Activated naive CD4-positive, alpha-beta T cell (primary cell): ENCODE data around the gene CISD1.
A peak's percentile ranks its signal among the peaks of the same experiment; 100 is the strongest.

Experiments
- DNase-seq, 4 experiments: peaks; one replicate each; lab custom pipeline; 2025; lab: John Stamatoyannopoulos, UW

Gene CISD1

DNA sequence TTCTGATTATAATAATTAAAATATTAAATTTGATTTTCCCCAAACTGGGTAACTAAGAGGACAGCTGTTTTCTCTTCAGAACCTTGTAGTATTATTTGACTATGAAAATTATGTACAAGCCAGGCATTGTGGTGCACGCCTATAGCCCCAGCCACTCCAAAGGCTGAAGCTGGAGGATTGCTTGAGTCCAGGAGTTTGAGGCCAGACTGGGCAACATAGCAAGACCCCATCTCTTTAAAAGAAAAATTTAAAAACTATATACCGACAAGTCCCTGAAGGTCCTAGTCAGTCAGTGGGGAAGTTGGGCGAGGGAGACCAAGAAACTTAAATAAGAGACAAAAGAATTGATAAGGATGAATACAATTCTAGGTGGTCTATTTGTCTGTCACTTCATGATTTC is 38.7 kb downstream of the CISD1 start:
- no peak for DNase-seq

DNA sequence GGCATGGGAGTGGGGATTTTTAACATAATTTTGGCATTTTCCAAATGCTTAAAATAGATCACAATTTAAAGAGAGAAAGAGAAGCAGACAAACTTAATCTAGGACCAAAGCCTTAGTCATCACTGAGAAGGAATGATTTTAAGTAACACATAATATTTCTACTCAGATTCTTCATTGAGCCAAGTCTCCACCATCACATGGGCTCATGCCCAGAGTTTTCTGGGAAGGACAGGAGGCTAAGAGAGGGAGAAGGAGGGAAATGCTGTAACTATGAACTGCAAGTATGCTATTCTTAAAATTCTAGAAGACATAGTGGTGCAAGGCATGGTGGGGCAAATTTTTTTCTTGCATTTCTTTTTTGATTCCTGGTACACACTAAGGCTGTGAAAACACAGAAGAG is 42.1 kb downstream of the CISD1 start:
- no peak for DNase-seq

DNA sequence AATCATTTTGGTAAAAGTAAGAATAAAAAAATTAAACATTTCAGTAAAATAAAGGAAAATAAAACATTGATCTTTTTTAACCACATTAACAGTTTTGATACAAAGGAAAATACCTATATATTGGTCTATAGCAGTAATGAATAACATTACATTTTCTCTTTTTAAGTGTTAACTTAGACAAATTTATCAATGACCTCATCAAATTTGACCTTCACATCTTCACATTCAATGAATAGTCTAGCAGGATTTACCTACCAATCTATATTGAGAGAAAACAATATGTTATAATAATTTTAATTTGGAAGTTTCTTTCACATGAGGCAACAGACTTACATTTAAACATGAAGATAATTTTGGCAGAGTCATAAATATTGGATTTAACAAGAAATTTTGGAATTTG is 47.9 kb downstream of the CISD1 start:
- no peak for DNase-seq

DNA sequence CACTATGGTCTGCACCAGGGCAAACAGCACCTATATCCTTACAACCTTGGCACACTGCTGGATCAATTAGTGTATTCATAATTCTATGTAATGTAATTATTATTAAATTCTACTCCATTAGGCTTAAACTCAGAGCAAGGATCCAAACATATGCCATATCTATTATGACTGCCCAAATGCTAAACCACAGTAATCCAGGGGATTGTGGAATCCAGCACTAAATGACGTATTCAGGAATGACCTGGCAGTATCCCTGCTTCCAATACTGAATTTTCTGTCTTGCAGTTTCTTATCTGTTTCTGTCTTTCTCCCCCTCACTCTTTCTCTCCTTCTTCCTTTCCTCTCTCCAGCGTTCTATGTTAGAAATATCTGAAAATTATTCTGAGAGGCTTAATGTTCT is 49.4 kb downstream of the CISD1 start:
- DNase-seq, result no peak

DNA sequence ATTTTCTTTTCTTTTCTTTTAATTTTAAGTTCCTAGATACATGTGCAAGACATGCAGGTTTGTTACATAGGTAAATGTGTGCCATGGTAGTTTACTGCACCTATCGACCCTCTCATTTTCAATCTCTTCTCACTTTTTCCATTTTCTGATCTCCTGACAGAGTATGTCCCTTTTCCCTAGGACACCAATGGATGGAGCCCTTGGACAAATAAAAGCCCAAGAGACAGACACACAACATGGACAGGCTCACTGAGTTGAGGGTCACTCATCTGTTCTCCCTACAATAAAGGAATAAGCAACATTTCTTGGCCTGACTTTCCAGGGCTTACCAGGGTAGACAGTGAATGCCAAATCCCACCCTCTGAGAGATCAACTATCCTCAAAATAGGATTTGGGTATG is 50.6 kb downstream of the CISD1 start:
- no peak for DNase-seq

DNA sequence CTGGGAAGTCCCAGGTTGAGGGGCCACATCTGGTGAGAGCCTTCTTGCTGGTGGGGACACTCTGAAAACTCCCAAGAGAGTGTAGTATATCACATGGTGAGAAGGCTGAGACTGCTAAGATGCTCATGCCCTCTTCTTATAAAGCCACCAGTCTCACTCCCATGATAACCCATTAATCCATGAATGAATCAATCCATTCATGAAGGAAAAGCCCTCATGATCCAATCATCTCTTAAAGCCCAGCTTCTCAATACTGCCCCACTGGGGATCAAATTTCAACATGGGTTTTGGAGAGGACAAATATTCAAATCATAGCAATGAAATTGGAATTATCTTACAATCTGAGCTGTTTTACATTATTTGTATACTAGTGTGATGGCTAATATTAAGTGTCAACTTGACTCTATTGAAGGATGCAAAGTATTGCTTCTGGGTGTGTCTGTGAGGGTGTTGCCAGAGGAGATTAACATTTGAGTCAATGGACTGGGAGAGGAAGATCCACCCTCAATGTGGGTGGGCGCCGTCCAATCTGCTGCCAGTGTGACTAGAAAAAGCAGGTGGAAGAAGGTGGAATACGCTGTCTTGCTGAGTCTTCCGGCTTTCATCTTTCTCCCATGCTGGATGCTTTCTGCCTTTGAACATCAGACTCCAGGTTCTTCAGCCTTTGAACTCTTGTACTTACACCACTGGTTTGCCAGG is 51.5 kb downstream of the CISD1 start:
- DNase-seq, result no peak

DNA sequence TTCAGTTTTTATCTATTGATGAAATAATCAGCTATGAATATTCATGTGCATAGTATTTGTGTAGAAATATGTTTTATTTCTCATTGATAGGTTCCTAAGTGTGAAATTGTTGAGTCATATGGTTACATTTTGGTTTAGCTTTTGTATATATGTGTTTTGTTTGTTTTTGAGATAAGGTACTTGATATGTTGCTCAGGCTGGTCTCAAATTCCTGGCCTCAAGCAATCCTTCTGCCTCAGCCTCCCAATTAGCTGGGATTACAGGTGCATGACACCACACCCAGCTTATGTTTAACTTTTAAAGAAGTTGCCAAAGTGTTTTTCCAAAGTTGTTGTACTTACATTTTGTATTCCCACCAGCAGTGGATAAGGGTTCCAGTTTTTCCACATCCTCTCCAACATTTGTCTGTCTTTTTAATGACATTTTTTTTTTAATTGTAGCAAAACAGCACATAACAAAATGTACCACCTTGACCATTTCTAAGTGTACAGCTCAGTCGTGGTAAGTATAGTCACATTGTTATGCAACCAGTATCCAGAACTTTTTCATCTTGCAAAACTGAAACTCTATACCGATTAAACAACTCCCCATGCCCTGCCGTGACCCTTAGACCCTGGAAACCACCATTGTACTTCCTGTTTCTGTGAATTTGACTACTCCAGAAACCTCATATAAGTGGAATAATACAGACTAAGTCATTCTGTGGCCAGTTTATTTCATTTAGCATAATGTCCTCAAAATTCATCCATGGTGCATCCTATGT is 53.3 kb downstream of the CISD1 start:
- no peak for DNase-seq

DNA sequence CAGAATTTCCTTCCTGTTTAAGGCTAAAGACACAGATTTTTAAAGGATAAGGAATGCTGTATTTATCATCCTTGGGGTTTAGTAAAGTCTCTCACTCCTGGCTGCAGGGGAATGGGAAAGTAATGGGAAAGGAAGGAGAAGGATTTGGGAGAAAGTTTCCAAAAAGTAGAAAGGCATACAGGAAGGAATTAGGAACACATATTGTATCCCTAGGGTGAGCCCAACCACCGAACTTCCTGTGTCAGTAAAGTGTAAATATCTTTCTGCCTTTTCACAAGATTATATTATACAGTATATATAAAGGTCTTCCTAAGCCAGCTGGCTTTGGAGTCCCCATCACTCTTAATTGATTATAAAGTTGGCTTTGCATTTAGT is 53.9 kb downstream of the CISD1 start:
- DNase-seq, result no peak

DNA sequence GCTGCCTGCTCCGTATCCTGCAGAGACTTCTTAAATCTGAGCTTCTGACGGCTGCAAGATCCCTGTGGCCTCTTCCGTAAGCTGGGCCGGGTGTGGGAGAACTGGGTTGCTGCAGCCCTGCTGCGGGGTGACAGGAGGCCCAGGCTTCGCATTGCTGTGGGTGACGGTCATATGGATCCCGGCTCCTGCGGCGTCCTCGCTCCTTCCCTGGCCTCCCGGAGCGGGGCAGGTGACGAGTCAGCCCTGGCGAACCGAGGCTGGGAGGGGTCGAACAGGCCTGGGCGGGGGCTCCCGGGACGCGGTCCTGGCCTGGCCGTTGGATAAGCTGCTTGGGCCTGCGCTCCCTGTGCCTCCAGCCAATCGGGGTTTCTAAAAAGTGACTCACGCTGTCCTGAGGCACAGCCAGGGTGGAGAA is 58.0 kb downstream of the CISD1 start:
- no peak for DNase-seq

DNA sequence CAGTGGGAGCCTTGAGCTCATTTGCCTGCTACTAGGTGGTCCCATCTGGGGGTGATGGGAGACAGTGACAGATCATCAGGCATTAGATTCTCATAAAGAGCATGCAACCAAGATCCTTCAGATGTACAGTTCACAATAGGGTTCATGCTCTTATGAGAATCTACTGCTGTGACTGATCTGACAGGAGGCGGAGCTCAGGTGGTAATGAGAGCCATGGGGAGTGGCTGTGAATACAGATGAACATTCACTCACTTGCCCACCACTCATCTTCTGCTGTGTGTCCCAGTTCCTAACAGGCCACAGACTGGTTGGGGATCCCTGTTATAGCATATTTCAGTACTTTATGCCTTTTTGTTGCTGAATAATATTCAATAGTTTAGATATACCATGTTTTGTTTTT is 59.3 kb downstream of the CISD1 start:
- no peak for DNase-seq

DNA sequence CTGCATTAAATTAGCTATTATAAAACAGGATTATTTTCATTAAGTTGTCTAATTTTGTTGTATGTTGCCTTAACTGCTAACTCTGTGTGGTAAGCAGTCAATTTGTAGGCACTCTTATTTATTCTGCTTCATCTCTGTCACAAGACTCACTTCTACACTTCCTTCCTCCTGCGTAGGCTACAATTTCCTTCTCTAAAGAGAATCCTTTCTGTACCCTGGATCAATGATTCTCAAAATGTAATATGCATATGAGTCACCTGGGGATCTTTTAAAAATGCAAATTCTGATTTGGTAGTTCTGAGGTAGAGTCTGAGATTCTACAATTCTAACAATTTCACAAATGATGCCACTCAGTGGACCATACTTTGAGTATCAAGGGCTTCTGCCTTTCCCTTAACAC is 61.5 kb downstream of the CISD1 start:
- no peak for DNase-seq

DNA sequence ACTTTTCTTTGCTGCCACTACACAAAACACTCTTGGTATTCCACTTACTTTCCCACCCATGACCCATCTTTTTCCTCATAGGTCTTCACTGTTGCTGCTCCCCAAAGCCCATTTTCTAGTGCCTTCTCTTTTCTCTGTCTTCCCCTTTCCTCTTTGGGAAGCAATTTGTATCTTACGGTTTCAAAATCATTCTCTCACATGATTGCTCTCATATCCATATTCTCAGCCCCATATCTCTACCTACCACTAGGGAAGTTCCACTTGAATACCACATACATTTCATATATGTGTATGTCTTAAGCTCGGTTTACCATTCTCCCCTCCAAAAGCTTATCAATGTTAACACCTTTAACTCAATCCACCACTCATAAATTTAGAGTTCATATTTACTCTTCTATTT is 62.7 kb downstream of the CISD1 start:
- no peak for DNase-seq

DNA sequence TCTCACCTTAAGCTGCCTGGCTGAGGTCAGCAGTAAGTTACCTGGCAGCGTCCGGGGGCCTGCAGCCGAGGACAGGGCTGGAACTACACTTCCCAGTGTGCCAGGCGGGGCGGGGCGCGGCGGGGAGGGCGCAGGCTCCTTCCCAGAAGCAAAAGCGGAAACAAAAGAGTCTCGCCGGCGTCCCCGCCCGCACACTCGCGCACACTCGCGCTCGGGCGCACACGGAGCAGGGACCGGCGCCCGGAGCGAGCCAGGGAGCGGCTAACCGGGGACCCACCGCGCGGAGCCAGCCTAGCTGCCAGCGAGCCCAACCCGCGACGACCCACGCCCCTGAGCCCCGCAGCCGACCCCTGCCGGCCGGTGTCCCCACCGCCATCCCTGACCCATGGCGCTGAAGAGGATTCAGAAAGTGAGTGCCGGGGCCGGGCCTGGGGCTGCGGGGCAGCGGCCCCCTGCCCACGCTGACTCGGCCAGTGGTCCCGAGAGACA is 65.9 kb downstream of the CISD1 start, which contains the start of gene UBE2D1:
Gene UBE2D1, plus strand, starts transcription at position 190 of the 489 bp plus-strand sequence. Its CDS starts 196 bp downstream, at position 386.
- DNase-seq, result peak; percentile 52 to 75 (median 60)

DNA sequence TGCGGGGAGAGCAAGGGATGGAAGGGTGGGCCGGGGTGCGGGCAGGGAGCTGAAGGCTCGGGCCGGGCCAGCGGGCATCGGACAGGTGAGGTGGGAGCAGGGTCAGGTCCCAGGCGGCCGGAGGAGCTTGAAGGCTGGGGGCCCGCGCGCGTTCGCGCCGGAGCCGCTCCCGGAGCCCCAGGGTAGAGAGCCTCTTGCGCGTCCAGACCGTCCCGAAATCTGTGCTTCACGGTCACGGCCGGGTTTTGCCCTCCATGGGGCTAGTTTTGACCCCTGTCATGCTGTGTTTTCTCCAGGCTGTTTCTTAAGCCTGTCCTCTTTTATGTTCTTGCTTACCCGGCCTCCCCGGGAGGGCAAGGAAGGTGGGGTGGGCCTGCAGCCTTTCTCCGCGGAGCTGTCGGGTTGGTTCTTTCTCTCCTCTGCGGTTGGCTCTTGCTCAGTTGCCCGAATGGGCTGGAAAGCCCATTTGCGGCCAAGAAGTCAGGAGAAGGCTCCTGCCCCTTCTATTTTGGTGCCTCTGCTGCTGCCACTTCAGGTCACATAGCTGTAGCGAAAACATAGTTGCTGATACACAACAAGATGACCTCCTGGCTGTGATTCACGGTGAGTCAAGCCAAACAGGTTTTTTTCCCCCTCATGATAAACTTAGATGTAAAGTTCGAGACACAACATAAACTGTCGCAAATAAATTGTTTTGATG is 66.5 kb downstream of the CISD1 start:
- no peak for DNase-seq

DNA sequence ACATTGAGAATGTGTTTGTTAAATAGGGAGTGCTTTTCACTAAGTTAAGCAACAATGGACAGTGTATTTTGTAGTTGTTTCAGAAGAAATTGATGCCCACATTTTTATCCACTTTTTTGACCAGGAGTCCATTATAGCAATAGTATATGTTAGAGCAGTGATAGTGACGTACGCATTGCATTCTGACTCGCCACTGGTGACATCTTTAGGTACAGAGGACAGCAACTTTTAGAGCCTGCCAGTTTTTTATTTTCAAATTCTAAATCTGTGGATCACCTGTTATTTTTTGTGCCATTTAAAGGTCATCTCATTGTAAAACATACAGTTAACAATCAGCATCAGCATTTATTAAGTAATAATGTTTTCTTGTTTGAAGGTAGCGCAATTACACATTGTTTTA is 67.3 kb downstream of the CISD1 start:
- no peak for DNase-seq
